Measurements from ENCODE around the gene RPS27L.

The RPS27L gene

GRCh38 chr15:63156755-63157117, 541 bp downstream of the RPS27L start:
- ChIA-PET CTCF (interaction anchor here (0.6 to 0.7 kb wide), 2 partner anchors 187 to 992 kb away, joined by 3 read pairs; partner anchors contain the start of gene C2CD4B), POLR2A (interaction anchor here (0.6 to 1.5 kb wide), 11 partner anchors 8 to 1221 kb away, joined by 3 to 9 read pairs (median 5); partner anchors contain the start of genes APH1B, LACTB and RAB8B)
- H3K27ac ChIP-seq (ENCODE audit: extremely low read depth, low read depth, low read length) = peak overlapping the region; percentile 99
- H3K4me3 ChIP-seq (ENCODE audit: low read depth, low read length) = peak overlapping the region; percentile 79
- H3K36me3 ChIP-seq (ENCODE audit: control insufficient read depth in 2 of 2, insufficient read depth in 1 of 2, low read length in 2 of 2) = peaks cover 11 to 28% of the 10 kb centered on the region in 2 experiments
- H3K4me1 ChIP-seq (ENCODE audit: control insufficient read depth, insufficient read depth, low read length) = no peaks in the 10 kb centered on the region
- no peaks in the 10 kb centered on the region for H3K9me3 ChIP-seq (ENCODE audit: control insufficient read depth, insufficient read depth, low read depth, low read length)
- TF ChIP-seq PRDM1 (tag by site-specific recombination; IDR thresholded peaks at IDR 0.05) (peak; percentile 56), PRDM4 (tag by site-specific recombination; IDR thresholded peaks at IDR 0.05) (peak; percentile 55; the same call in 1 of the 2 replicates), ZFP3 (tag by site-specific recombination; IDR thresholded peaks at IDR 0.05; ENCODE audit: low read depth) (no peak)

- Histone ChIP-seq H3K36me3 (ENCODE audit: control insufficient read depth in 2 of 2, insufficient read depth in 1 of 2, low read length in 2 of 2) (peaks cover 11 to 32% of the 10 kb centered on the region in 2 experiments), H3K4me3 (ENCODE audit: low read depth, low read length) (peak overlapping the region; percentile 79), H3K27ac (ENCODE audit: extremely low read depth, low read depth, low read length) (peak overlapping the region; percentile 99), H3K4me1 (ENCODE audit: control insufficient read depth, insufficient read depth, low read length) (no peaks in the 10 kb centered on the region), H3K9me3 (ENCODE audit: control insufficient read depth, insufficient read depth, low read depth, low read length) (no peaks in the 10 kb centered on the region)
- ChIA-PET CTCF (interaction anchor here (0.6 kb wide), 1 partner anchor 224 kb away, joined by 3 read pairs; no protein-coding TSS in a partner anchor), POLR2A (interaction anchor here (1.0 to 1.5 kb wide), 8 partner anchors 8 to 121 kb away, joined by 3 to 9 read pairs (median 5); partner anchors contain the start of genes APH1B, LACTB and RAB8B)
- no peak for TF ChIP-seq KLF7 (tag by site-specific recombination; IDR thresholded peaks at IDR 0.05; ENCODE audit: borderline replicate concordance)
- no peak for TF ChIP-seq ZBTB44 (tag by site-specific recombination; IDR thresholded peaks at IDR 0.05)
- no peak for TF ChIP-seq ZNF140 (tag by site-specific recombination; IDR thresholded peaks at IDR 0.05)
- no peak for TF ChIP-seq ZNF341 (tag by site-specific recombination; IDR thresholded peaks at IDR 0.05; ENCODE audit: low read depth)
- no peak for TF ChIP-seq ZNF555 (tag by site-specific recombination; conservative IDR thresholded peaks at IDR 0.05)
- no peak for TF ChIP-seq ZSCAN23 (tag by site-specific recombination; IDR thresholded peaks at IDR 0.05)
- no peak for TF ChIP-seq GLI2 (tag by site-specific recombination; IDR thresholded peaks at IDR 0.05; ENCODE audit: borderline replicate concordance, low read depth)
- no peak for TF ChIP-seq ZNF350 (tag by site-specific recombination; IDR thresholded peaks at IDR 0.05)
- TF ChIP-seq ZSCAN4 (tag by site-specific recombination; IDR thresholded peaks at IDR 0.05) = no peak
- TF ChIP-seq ZNF416 (tag by site-specific recombination; IDR thresholded peaks at IDR 0.05) = no peak
- no peak for TF ChIP-seq ZNF654 (tag by site-specific recombination; IDR thresholded peaks at IDR 0.05; ENCODE audit: low read depth)
- no peak for TF ChIP-seq GLIS2 (tag by site-specific recombination; IDR thresholded peaks at IDR 0.05)
Measured at GRCh38 chr15:63156086-63156710, 1.1 kb downstream of the RPS27L start.

GRCh38 chr15:63155486-63155885, 1.8 kb downstream of the RPS27L start:
- H3K27ac ChIP-seq (ENCODE audit: extremely low read depth, low read depth, low read length) = no peak overlapping the region
- ChIA-PET CTCF (interaction anchor here (0.6 kb wide), 1 partner anchor 224 kb away, joined by 3 read pairs; no protein-coding TSS in a partner anchor), POLR2A (no interaction called here)
- no peaks in the 10 kb centered on the region for H3K4me1 ChIP-seq (ENCODE audit: control insufficient read depth, insufficient read depth, low read length)
- H3K9me3 ChIP-seq (ENCODE audit: control insufficient read depth, insufficient read depth, low read depth, low read length) = no peaks in the 10 kb centered on the region
- no peak overlapping the region; the same call in 1 of the 2 replicates for H3K4me3 ChIP-seq (ENCODE audit: low read depth, low read length)
- H3K36me3 ChIP-seq (ENCODE audit: control insufficient read depth in 2 of 2, insufficient read depth in 1 of 2, low read length in 2 of 2) = peaks cover 11 to 32% of the 10 kb centered on the region in 2 experiments
- TF ChIP-seq ZNF670 (tag by site-specific recombination; IDR thresholded peaks at IDR 0.05; ENCODE audit: low read depth) (no peak), ZSCAN4 (tag by site-specific recombination; IDR thresholded peaks at IDR 0.05) (no peak), ZNF221 (tag by site-specific recombination; IDR thresholded peaks at IDR 0.05; ENCODE audit: borderline replicate concordance) (no peak), INSM2 (tag by site-specific recombination; IDR thresholded peaks at IDR 0.05) (no peak), ZBTB21 (tag by site-specific recombination; IDR thresholded peaks at IDR 0.05) (no peak), YY1 (tag by site-specific recombination; IDR thresholded peaks at IDR 0.05) (no peak)

Measured in HEK293 (cell line).